Measurements from ENCODE around the gene PTPRO. TPM values are rescaled to one million over a fixed set of nuclear protein-coding genes. Genes with fewer than 3 reads are reported as not detected.

Gene PTPRO
- polyA plus RNA-seq, 1 donor (not counting 4 experiments of a cell fraction or from before 2014, with no cell fraction given) = 0.17 TPM

- no peak overlapping the region for H3K27ac ChIP-seq (ENCODE audit: control insufficient read depth, insufficient read depth, low read length)
- no peaks in the 10 kb centered on the region for H3K9me3 ChIP-seq (ENCODE audit: control insufficient read depth, low read depth, low read length)
- H3K79me2 ChIP-seq (ENCODE audit: control insufficient read depth, insufficient read depth, low read length) = no peaks in the 10 kb centered on the region
- H2AFZ ChIP-seq (ENCODE audit: control insufficient read depth, low read length) = no peak overlapping the region
- no peaks in the 10 kb centered on the region for H3K9me1 ChIP-seq (ENCODE audit: control insufficient read depth, extremely low read depth, insufficient read depth, low read length)
- H3K4me2 ChIP-seq (ENCODE audit: control insufficient read depth, extremely low read depth, insufficient read depth, low read depth, low read length) = no peak overlapping the region
- FAIRE-seq (no peak), DNase-seq (ENCODE audit: low read depth, low spot score) (no peak)
- TF ChIP-seq EZH2 (IDR thresholded peaks at IDR 0.05; ENCODE audit: low read length) = no peak
- TF ChIP-seq, protein P1, sequence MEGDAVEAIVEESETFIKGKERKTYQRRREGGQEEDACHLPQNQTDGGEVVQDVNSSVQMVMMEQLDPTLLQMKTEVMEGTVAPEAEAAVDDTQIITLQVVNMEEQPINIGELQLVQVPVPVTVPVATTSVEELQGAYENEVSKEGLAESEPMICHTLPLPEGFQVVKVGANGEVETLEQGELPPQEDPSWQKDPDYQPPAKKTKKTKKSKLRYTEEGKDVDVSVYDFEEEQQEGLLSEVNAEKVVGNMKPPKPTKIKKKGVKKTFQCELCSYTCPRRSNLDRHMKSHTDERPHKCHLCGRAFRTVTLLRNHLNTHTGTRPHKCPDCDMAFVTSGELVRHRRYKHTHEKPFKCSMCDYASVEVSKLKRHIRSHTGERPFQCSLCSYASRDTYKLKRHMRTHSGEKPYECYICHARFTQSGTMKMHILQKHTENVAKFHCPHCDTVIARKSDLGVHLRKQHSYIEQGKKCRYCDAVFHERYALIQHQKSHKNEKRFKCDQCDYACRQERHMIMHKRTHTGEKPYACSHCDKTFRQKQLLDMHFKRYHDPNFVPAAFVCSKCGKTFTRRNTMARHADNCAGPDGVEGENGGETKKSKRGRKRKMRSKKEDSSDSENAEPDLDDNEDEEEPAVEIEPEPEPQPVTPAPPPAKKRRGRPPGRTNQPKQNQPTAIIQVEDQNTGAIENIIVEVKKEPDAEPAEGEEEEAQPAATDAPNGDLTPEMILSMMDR (optimal IDR thresholded peaks at IDR 0.05 in 1 of 3, IDR thresholded peaks at IDR 0.05 in 1 of 3, conservative IDR thresholded peaks at IDR 0.05 in 1 of 3; ENCODE audit: extremely low read depth in 1 of 3, insufficient read depth in 2 of 3, low read length in 3 of 3) = no peak
- no peaks in the 10 kb centered on the region for H3K36me3 ChIP-seq (ENCODE audit: control insufficient read depth in 2 of 2, extremely low read depth in 1 of 2, insufficient read depth in 2 of 2, low read length in 2 of 2)
- H3K4me3 ChIP-seq (ENCODE audit: control insufficient read depth in 2 of 3, extremely low read depth in 1 of 3, insufficient read depth in 2 of 3, low read depth in 1 of 3, low read length in 3 of 3) = no peak overlapping the region
- H4K20me1 ChIP-seq (ENCODE audit: control insufficient read depth, extremely low read depth, insufficient read depth, low read length) = no peaks in the 10 kb centered on the region
- no peaks in the 10 kb centered on the region for H3K4me1 ChIP-seq (ENCODE audit: control insufficient read depth, extremely low read depth, insufficient read depth, low read length)
- no peak overlapping the region for H3K9ac ChIP-seq (ENCODE audit: control insufficient read depth, extremely low read depth, insufficient read depth, low read length)
- H3K27me3 ChIP-seq (ENCODE audit: control insufficient read depth, extremely low read depth, insufficient read depth, low read length) = no peaks in the 10 kb centered on the region
- dilution Hi-C loops (cut with MboI; ENCODE audit: extremely low pct_ligation_motif_present, low sequenced_read_pairs) = no loop called here
Observed at GRCh38 chr12:15356951-15357364, 34.6 kb downstream of the PTPRO start.

- no peaks in the 10 kb centered on the region for H3K27me3 ChIP-seq (ENCODE audit: control insufficient read depth, extremely low read depth, insufficient read depth, low read length)
- H2AFZ ChIP-seq (ENCODE audit: control insufficient read depth, low read length) = no peak overlapping the region
- H3K9ac ChIP-seq (ENCODE audit: control insufficient read depth, extremely low read depth, insufficient read depth, low read length) = no peak overlapping the region
- TF ChIP-seq EZH2 (IDR thresholded peaks at IDR 0.05; ENCODE audit: low read length) = no peak
- TF ChIP-seq, protein P1 (optimal IDR thresholded peaks at IDR 0.05 in 1 of 3, IDR thresholded peaks at IDR 0.05 in 1 of 3, conservative IDR thresholded peaks at IDR 0.05 in 1 of 3; ENCODE audit: extremely low read depth in 1 of 3, insufficient read depth in 2 of 3, low read length in 3 of 3) = no peak
- no peak for DNase-seq (ENCODE audit: low read depth, low spot score)
- H3K4me2 ChIP-seq (ENCODE audit: control insufficient read depth, extremely low read depth, insufficient read depth, low read depth, low read length) = peak overlapping the region; percentile 14
- peak; percentile 51 for FAIRE-seq
- dilution Hi-C loops (cut with MboI; ENCODE audit: extremely low pct_ligation_motif_present, low sequenced_read_pairs) = no loop called here
- H3K79me2 ChIP-seq (ENCODE audit: control insufficient read depth, insufficient read depth, low read length) = no peaks in the 10 kb centered on the region
- no peak overlapping the region for H3K27ac ChIP-seq (ENCODE audit: control insufficient read depth, insufficient read depth, low read length)
- no peaks in the 10 kb centered on the region for H4K20me1 ChIP-seq (ENCODE audit: control insufficient read depth, extremely low read depth, insufficient read depth, low read length)
- H3K4me1 ChIP-seq (ENCODE audit: control insufficient read depth, extremely low read depth, insufficient read depth, low read length) = peaks cover 9% of the 10 kb centered on the region
- H3K9me3 ChIP-seq (ENCODE audit: control insufficient read depth, low read depth, low read length) = no peaks in the 10 kb centered on the region
- no peak overlapping the region for H3K4me3 ChIP-seq (ENCODE audit: control insufficient read depth in 2 of 3, extremely low read depth in 1 of 3, insufficient read depth in 2 of 3, low read depth in 1 of 3, low read length in 3 of 3)
- H3K36me3 ChIP-seq (ENCODE audit: control insufficient read depth in 2 of 2, extremely low read depth in 1 of 2, insufficient read depth in 2 of 2, low read length in 2 of 2) = no peaks in the 10 kb centered on the region
- no peaks in the 10 kb centered on the region for H3K9me1 ChIP-seq (ENCODE audit: control insufficient read depth, extremely low read depth, insufficient read depth, low read length)
Observed at GRCh38 chr12:15364221-15365160, 42.2 kb downstream of the PTPRO start.

Measured in keratinocyte (primary cell).